ENCODE measurements around the gene BRD7.

BRD7 gene

GRCh38 chr16:50288920-50289319 lies 79.9 kb downstream of the BRD7 start:
- no peak for DNase-seq (ENCODE audit: low spot score)

GRCh38 chr16:50288026-50288425 lies 80.8 kb downstream of the BRD7 start:
- DNase-seq (ENCODE audit: low spot score) = no peak

- DNase-seq (ENCODE audit: low spot score) = no peak
These were observed 82.1 kb downstream of the BRD7 start for GRCh38 chr16:50286681-50287080.

GRCh38 chr16:50285406-50286003 lies 83.3 kb downstream of the BRD7 start:
- no peak for DNase-seq (ENCODE audit: low spot score)

- DNase-seq (ENCODE audit: low spot score) = no peak
These were observed 84.5 kb downstream of the BRD7 start for GRCh38 chr16:50284131-50284911.

GRCh38 chr16:50282955-50283631 lies 85.7 kb downstream of the BRD7 start:
- no peak for DNase-seq (ENCODE audit: low spot score)

GRCh38 chr16:50282010-50282538 lies 86.7 kb downstream of the BRD7 start:
- DNase-seq (ENCODE audit: low spot score) = no peak

GRCh38 chr16:50281391-50282009 lies 87.3 kb downstream of the BRD7 start:
- no peak for DNase-seq (ENCODE audit: low spot score)

GRCh38 chr16:50280932-50281331 lies 87.9 kb downstream of the BRD7 start:
- DNase-seq (ENCODE audit: low spot score) = no peak

- DNase-seq (ENCODE audit: low spot score) = no peak
These were observed 89.3 kb downstream of the BRD7 start for GRCh38 chr16:50279504-50279865.

- no peak for DNase-seq (ENCODE audit: low spot score)
These were observed 90.5 kb downstream of the BRD7 start for GRCh38 chr16:50278251-50278650.

- no peak for DNase-seq (ENCODE audit: low spot score)
These were observed 91.8 kb downstream of the BRD7 start for GRCh38 chr16:50276801-50277555.

- DNase-seq (ENCODE audit: low spot score) = no peak
These were observed 92.5 kb downstream of the BRD7 start for GRCh38 chr16:50276326-50276640.

- DNase-seq (ENCODE audit: low spot score) = no peak
These were observed 93.1 kb downstream of the BRD7 start for GRCh38 chr16:50275428-50276325.

GRCh38 chr16:50275098-50275415 lies 93.7 kb downstream of the BRD7 start:
- DNase-seq (ENCODE audit: low spot score) = no peak

- no peak for DNase-seq (ENCODE audit: low spot score)
These were observed 94.3 kb downstream of the BRD7 start for GRCh38 chr16:50274326-50275097.

- DNase-seq (ENCODE audit: low spot score) = no peak
These were observed 94.9 kb downstream of the BRD7 start for GRCh38 chr16:50273888-50274325.

GRCh38 chr16:50273382-50273690 lies 95.5 kb downstream of the BRD7 start:
- no peak for DNase-seq (ENCODE audit: low spot score)

- no peak for DNase-seq (ENCODE audit: low spot score)
These were observed 96.0 kb downstream of the BRD7 start for GRCh38 chr16:50272687-50273381.

- DNase-seq (ENCODE audit: low spot score) = no peak
These were observed 96.6 kb downstream of the BRD7 start for GRCh38 chr16:50272111-50272571.

All from AG08396 (cell line).